DMS114 treated with DMSO at 0.1 percent for 48 hours (cell line): ENCODE results near the gene COX14.
A peak's percentile ranks its signal among the peaks of the same experiment; 100 is the strongest.

Source experiments
- DNase-seq: peaks from one replicate; lab custom pipeline; 2025; ENCODE audit not compliant: unreplicated experiment; lab: John Stamatoyannopoulos, UW

Gene COX14

GRCh38 chr12:50084775-50085614 lies 27.0 kb upstream of the COX14 start, which contains the start of gene SMARCD1:
SMARCD1 (plus strand) TSS chr12:50085342; CDS start chr12:50085370, 28 bp downstream.
- DNase-seq = peak; percentile 91

GRCh38 chr12:50085615-50086072 lies 26.4 kb upstream of the COX14 start:
- no peak for DNase-seq

- no peak for DNase-seq
Measured at GRCh38 chr12:50086148-50086547, 25.9 kb upstream of the COX14 start.

GRCh38 chr12:50087151-50087550 lies 24.9 kb upstream of the COX14 start:
- no peak for DNase-seq

- DNase-seq = no peak
Measured at GRCh38 chr12:50087995-50088394, 24.0 kb upstream of the COX14 start.

GRCh38 chr12:50088577-50089335 lies 23.3 kb upstream of the COX14 start:
- DNase-seq = peak; percentile 33

GRCh38 chr12:50089730-50090129 lies 22.3 kb upstream of the COX14 start:
- no peak for DNase-seq

- no peak for DNase-seq
Measured at GRCh38 chr12:50090391-50090790, 21.6 kb upstream of the COX14 start.

- no peak for DNase-seq
Measured at GRCh38 chr12:50097952-50098351, 14.1 kb upstream of the COX14 start.

- no peak for DNase-seq
Measured at GRCh38 chr12:50099302-50100008, 12.6 kb upstream of the COX14 start.

GRCh38 chr12:50100561-50100960 lies 11.5 kb upstream of the COX14 start:
- DNase-seq = no peak

GRCh38 chr12:50101663-50102062 lies 10.4 kb upstream of the COX14 start:
- DNase-seq = peak; percentile 67

GRCh38 chr12:50102131-50102531 lies 9.9 kb upstream of the COX14 start:
- no peak for DNase-seq

GRCh38 chr12:50102646-50103309 lies 9.3 kb upstream of the COX14 start:
- no peak for DNase-seq

GRCh38 chr12:50103351-50103750 lies 8.7 kb upstream of the COX14 start:
- DNase-seq = no peak

GRCh38 chr12:50103767-50104321 lies 8.2 kb upstream of the COX14 start, which contains the start of gene GPD1:
GPD1 (plus strand) TSS chr12:50104008; CDS start chr12:50104051, 43 bp downstream.
- no peak for DNase-seq

- no peak for DNase-seq
Measured at GRCh38 chr12:50104417-50105366, 7.3 kb upstream of the COX14 start.

- DNase-seq = no peak
Measured at GRCh38 chr12:50105913-50106450, 6.1 kb upstream of the COX14 start.

GRCh38 chr12:50106907-50107306 lies 5.1 kb upstream of the COX14 start:
- DNase-seq = no peak
